Muscle of arm (tissue), 12 donors: ENCODE data around the gene REEP3. TPM values are rescaled to one million over a fixed set of nuclear protein-coding genes. Genes with fewer than 3 reads are reported as not detected.
"Not testable (repeated sequence)": the region's sequence is repeated elsewhere in the genome, so short reads cannot be mapped to it uniquely, and the experiment has no call there.

ENCODE experiments used
- DNase-seq: peaks from one replicate; pipeline ENCODE4 v3.0.0-alpha.2; 2013
- polyA plus RNA-seq, 12 donors: library from polyadenylated mRNA; unstranded; fragments of 120-200 nt; gene quantifications; one replicate each; pipeline ENCODE4 v1.2.1, GENCODE V29; 2013; ENCODE audit not compliant: insufficient read length in 12 of 12

REEP3 gene
- polyA plus RNA-seq, 12 donors: 14.3 to 36.2 (median 19.4) TPM; not detected in 1

GRCh38 chr10:63547628-63548360 is 26.6 kb downstream of the REEP3 start:
- DNase-seq: no peak

DNA sequence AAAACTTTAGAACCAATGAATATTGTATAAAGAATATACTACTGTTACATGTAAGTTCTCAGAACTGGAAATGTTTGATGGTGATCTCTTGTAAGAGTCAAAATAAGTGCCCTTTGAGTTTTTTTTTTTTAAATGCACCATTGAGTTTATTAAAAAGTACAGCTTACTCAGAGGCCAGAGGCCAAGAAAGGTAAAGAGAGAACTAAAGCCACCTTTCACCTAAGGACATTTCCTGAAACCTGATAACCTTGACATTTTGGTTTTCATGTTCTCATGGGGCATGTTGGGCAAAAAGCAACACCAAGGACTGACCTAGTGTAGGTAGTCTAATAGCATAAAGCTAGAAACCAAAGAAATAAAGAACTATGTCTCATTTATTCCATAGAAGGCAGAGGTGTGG is 27.7 kb downstream of the REEP3 start:
- DNase-seq: no peak

DNA sequence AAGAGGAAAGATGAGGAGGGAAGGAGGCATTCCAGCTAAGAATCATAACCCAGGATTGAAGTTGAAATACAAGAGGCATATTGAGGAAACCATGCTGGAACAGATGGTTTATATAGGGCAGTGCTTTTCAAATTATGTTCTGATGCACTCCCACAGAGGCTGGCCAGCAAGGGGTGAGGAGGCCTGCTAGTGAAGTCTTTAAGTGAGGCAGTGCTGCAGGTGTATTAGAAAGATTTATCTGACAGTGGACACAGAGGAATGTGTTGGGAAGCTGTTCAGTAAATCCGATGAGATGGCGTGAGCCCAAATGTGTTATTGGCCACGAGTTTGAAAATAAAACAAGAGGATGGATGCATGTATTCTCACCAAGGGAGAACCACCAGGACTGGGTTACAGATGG is 28.6 kb downstream of the REEP3 start:
- no peak for DNase-seq

GRCh38 chr10:63553031-63553430 is 31.8 kb downstream of the REEP3 start:
- no peak for DNase-seq

DNA sequence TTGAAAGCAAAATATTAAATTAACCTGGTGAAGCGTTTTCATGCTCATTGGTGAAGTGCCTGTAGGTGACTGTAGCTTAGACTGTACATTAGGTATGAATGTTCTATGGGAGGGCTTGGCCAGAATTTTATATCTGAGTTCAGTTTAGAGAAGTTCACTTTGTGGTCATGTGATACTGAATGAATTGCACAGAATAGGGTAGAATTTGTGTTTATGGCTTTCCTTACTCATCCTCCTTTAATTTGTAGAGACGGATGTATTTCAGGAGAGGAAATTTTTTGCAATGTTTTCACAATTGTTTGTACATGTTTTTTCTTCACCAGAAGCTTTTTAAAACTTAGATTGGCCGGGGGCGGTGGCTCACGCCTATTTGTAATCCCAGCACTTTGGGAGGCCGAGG is 32.3 kb downstream of the REEP3 start:
- no peak for DNase-seq

DNA sequence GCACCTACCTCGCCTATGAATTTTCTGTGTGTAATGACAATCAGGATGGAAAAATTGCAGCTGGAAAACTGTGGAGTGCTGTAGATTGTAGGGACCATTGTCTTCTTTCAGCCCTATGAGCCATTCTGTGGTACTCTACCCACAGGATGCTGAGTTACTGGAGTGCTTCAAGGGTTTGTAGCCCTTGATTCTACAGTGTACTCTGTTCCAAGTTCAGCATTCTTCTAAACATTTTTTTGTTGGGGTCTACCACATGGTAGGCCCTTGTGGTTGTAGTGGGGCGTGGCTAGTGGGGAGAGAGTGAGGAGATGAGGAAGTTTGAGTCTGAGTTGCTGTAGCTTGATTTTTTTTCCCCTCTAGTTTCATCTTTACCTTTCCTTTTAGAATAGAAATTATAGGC is 33.5 kb downstream of the REEP3 start:
- DNase-seq: no peak

DNA sequence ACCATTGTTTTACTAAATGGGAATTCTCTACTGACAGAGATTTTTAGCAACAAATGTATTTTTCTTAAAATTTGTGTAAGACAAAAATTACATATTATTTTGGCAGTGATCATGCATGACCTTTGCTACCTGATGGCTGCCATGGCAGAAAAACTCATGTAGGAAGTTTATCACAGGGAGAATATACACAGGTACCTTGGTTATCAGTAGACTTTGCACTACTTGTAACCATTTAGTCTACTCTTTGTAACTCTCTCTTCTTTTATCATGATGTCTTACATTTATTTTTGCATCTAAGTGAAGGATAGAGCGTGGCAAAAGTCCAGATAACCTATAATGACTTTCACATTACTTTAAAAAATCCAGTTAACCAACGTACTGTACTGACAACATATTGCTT is 34.1 kb downstream of the REEP3 start:
- no peak for DNase-seq

DNA sequence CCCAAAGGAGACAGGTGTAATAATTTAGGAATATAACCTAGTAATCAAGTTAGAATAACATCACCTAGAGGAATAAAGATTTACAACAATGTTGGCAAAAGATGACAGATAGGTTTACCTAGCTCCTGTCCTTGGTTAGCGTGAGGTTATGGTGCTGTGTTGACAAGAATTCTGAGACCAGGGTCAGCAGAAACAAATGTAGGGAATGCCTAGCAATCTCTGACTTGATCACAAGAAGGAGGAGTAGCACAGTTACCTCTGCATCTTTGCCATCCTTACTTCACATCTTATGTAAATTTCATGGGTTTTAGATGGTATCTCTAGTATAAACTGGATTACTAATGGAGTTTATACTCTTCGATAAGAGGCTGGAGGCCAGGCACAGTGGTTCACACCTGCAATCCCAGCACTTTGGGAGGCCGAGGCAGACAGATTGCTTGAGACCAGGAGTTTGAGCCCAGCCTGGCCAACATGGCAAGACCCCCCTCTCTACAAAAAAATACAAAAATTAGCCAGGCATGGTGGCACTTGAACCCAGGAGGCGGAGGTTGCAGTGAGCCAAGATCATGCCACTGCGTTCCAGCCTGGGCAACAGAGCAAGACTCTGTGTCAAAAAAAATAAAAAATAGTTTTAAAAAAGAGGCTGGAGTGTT is 37.1 kb downstream of the REEP3 start:
- no peak for DNase-seq

DNA sequence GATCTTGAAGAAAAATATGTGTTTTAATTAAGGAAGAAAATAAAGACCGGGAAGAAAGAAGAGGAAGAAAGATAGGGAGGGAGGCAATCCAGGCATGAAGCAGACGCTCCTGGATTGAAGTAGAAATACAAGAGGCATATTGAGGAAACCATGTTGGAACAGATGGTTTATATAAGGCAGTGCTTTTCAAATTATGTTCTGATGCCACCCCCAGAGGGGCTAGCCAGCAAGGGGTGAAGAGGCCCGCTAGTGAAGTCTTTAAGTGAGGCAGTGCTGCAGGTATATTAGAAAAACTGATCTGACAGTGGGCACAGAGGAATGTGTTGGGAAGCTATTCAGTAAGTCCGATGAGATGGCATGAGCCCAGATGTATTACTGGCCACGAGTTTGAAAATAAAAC is 40.1 kb downstream of the REEP3 start:
- DNase-seq: no peak

- DNase-seq: no peak
Observed at GRCh38 chr10:63562391-63562790, 41.2 kb downstream of the REEP3 start.

DNA sequence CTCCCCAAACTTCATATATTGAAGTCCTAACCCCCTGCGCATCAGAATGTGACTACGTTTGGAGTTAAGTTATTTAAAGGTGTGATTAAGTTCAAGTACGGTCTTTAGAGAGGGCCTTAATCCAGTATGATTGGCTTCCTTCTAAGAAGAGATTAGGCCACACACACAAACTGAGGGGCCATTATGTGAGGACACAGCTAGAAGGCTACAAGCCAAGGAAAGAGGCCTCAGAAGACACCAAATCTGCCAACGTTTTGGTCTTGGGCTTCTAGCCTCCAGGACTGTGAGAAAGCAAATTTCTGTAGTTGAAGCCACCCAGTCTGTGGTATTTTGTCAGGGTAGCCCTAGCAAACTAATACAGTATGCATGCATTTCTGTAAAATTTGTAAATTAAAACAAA is 41.7 kb downstream of the REEP3 start:
- no peak for DNase-seq

- DNase-seq: no peak
Observed at GRCh38 chr10:63563623-63564022, 42.4 kb downstream of the REEP3 start.

GRCh38 chr10:63564731-63565130 is 43.5 kb downstream of the REEP3 start:
- not testable (repeated sequence) for DNase-seq

DNA sequence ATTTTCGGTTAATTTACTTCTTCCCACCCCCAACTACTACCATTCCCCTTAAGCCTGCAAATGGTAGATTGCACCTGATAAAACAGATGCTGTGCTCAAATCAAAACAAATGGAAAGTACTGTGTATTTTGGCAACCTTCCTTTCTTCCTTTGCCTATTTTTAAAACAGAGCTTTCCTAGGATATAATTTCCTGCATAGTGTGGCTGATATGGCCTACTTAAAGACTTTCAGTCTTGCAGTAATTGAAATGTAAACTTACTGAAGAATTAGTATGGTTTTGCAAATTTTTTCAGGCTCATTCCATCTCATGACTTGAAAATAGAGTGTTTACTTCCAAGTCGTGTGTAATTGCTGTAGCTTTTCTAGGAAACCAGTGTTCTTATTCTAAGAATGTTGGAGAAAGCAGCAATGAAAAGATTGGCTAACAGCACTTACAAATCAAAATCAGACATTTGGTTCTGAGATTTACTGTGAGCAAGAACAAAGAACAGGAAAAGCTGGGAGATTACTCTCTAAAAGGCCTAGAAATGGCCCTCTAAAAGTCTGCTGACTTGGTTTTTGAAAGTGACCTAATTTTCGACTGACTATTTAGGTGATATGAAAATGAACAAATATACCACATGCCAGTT is 52.0 kb downstream of the REEP3 start:
- DNase-seq: peak; percentile 51

GRCh38 chr10:63574011-63574410 is 52.8 kb downstream of the REEP3 start:
- DNase-seq: no peak

DNA sequence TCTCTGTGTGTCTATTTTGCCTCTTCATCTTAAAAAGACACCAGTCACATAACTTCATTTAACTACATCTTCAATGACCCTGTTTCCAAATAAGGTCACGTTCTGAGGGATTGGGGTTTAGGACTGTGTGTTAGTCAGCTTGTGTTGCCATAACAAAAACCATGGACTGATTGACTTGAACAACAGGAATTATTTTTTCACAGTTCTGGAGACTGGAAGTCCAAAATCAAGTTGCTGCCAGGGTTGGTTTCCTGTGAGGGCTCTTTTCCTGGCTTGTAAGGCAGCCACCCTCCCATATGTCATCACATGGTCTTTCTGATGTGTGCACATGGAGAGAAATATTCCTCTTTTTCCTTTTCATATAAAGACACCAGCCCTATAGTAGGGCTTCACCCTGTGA is 55.3 kb downstream of the REEP3 start:
- no peak for DNase-seq

- DNase-seq: no peak
Observed at GRCh38 chr10:63578501-63578900, 57.3 kb downstream of the REEP3 start.

DNA sequence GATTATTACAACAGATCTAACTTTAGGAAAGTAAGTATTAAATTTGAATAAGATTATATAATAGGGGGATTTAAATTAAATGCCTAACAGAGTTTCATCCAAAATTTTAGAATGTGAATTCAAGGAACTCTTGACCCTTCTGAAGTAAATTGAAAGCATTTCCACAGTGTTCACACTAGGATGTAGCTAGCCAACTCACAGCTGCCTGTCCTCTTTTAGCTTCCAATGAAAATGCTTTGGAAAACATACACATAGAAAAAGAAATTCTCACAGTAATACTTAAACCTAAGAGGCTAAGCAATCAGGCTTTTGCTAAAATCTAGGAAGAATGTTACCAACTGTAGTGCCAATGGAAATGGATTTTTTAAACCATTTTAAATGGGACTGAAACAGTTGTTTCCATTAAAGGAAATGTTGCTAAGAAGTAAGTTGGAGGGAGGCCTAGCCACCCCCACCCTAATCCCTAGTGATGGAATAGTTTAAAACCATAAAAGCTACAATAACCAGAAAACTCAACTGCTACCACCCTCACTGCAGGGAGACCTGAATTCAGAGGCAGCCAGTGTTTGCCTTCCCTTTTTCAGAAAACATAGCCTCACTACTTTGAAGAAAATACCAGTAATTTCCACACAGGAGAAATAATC is 58.3 kb downstream of the REEP3 start:
- DNase-seq: peak; percentile 58

- DNase-seq: no peak
Observed at GRCh38 chr10:63582690-63583089, 61.5 kb downstream of the REEP3 start.

- no peak for DNase-seq
Observed at GRCh38 chr10:63583397-63583796, 62.2 kb downstream of the REEP3 start.

- no peak for DNase-seq
Observed at GRCh38 chr10:63583909-63584724, 62.9 kb downstream of the REEP3 start.

- DNase-seq: no peak
Observed at GRCh38 chr10:63584725-63585035, 63.5 kb downstream of the REEP3 start.
